HCT116 (cell line): ENCODE data around the gene PCDHGA7.

Experiments
- ATF3 ChIP-seq: IDR thresholded peaks from 2 replicates; pipeline ENCODE4 v1.6.1; 2012
- CTCF ChIP-seq, 3 experiments: fragments of 200-600 bp in 1 of 3; sonication (generic) in 1 of 3; IDR thresholded peaks in 2 of 3; conservative IDR thresholded peaks in 1 of 3; 2 replicates each; pipeline ENCODE4 v1.5.1; 2012 to 2017; ENCODE audit warnings: low read depth in 2 of 3, low read length in 2 of 3, antibody characterized with exemption in 1 of 3, borderline replicate concordance in 1 of 3, control low read depth in 1 of 3, mild to moderate bottlenecking in 1 of 3, mixed read lengths in 1 of 3, mixed run types in 1 of 3, moderate library complexity in 1 of 3; ENCODE audit not compliant: insufficient read depth in 1 of 3
- EGR1 ChIP-seq: IDR thresholded peaks from 2 replicates; pipeline ENCODE4 v1.6.1; 2012; ENCODE audit warnings: low read depth
- ELF1 ChIP-seq: IDR thresholded peaks from 2 replicates; pipeline ENCODE4 v1.6.1; 2012; ENCODE audit warnings: low read depth, borderline replicate concordance
- FOSL1 ChIP-seq: IDR thresholded peaks from 2 replicates; pipeline ENCODE4 v1.6.1; 2012; ENCODE audit warnings: low read depth
- POLR2A ChIP-seq: IDR thresholded peaks from 2 replicates; pipeline ENCODE4 v1.7.0; 2011; ENCODE audit warnings: borderline replicate concordance; ENCODE audit not compliant: insufficient read depth, insufficient read length; ENCODE audit errors: extremely low read depth
- POLR2AphosphoS5 ChIP-seq: IDR thresholded peaks from 2 replicates; pipeline ENCODE4 v1.6.1; 2011; ENCODE audit warnings: mild to moderate bottlenecking, low read depth, low read length, moderate library complexity
- RAD21 ChIP-seq: IDR thresholded peaks from 2 replicates; pipeline ENCODE4 v1.6.1; 2012; ENCODE audit warnings: low read depth, mild to moderate bottlenecking
- SIN3A ChIP-seq: IDR thresholded peaks from 2 replicates; pipeline ENCODE4 v1.6.1; 2012; ENCODE audit warnings: low read depth
- SP1 ChIP-seq: IDR thresholded peaks from 2 replicates; pipeline ENCODE4 v1.6.1; 2012; ENCODE audit warnings: low read depth
- YY1 ChIP-seq: IDR thresholded peaks from 2 replicates; pipeline ENCODE4 v1.6.1; 2011; ENCODE audit warnings: low read length, low read depth, moderate library complexity, mild to moderate bottlenecking; ENCODE audit not compliant: insufficient replicate concordance; ENCODE audit errors: extremely low read depth

- TF ChIP-seq FOSL1 (no peak), EGR1 (no peak), POLR2AphosphoS5 (no peak), CTCF (IDR thresholded peaks at IDR 0.05 in 2 of 3, conservative IDR thresholded peaks at IDR 0.05 in 1 of 3; ENCODE audit: borderline replicate concordance in 1 of 3, insufficient read depth in 1 of 3, low read depth in 2 of 3, low read length in 2 of 3) (no peak), ATF3 (no peak), ELF1 (no peak), YY1 (no peak), SP1 (no peak), POLR2A (no peak), RAD21 (no peak), SIN3A (no peak)
These were observed 48.7 kb downstream of the PCDHGA7 start for GRCh38 chr5:141431286-141431685.
